IPS-18c (cell line): ENCODE measurements around the gene ARF4.

Source experiments
- H3K4me3 ChIP-seq: 2 replicates; pipeline ENCODE4 v1.7.0; 2013; ENCODE audit warnings: low read depth, mild to moderate bottlenecking, low read length, moderate library complexity; ENCODE audit not compliant: insufficient read depth
- H3K9me3 ChIP-seq: one replicate; pipeline ENCODE4 v1.6.1; 2013; ENCODE audit warnings: mild to moderate bottlenecking, low read length, moderate library complexity; ENCODE audit not compliant: control insufficient read depth, insufficient read depth

ARF4 gene

GRCh38 chr3:57592306-57592705 lies 4.8 kb downstream of the ARF4 start:
- Histone ChIP-seq H3K9me3 (no peaks in the 10 kb centered on the region), H3K4me3 (no peak overlapping the region)

GRCh38 chr3:57587905-57588304 lies 9.2 kb downstream of the ARF4 start:
- Histone ChIP-seq H3K4me3 (no peak overlapping the region), H3K9me3 (no peaks in the 10 kb centered on the region)

GRCh38 chr3:57586778-57587177 lies 10.4 kb downstream of the ARF4 start:
- Histone ChIP-seq H3K4me3 (no peak overlapping the region), H3K9me3 (no peaks in the 10 kb centered on the region)

- H3K9me3 ChIP-seq, result no peaks in the 10 kb centered on the region
- H3K4me3 ChIP-seq, result no peak overlapping the region
These were observed 13.6 kb downstream of the ARF4 start for GRCh38 chr3:57583544-57583943.

- Histone ChIP-seq H3K9me3 (no peaks in the 10 kb centered on the region), H3K4me3 (no peak overlapping the region)
These were observed 14.5 kb downstream of the ARF4 start for GRCh38 chr3:57582474-57583168.

- no peak overlapping the region for H3K4me3 ChIP-seq
- no peaks in the 10 kb centered on the region for H3K9me3 ChIP-seq
These were observed 19.3 kb downstream of the ARF4 start for GRCh38 chr3:57577801-57578200.

- Histone ChIP-seq H3K4me3 (no peak overlapping the region), H3K9me3 (no peaks in the 10 kb centered on the region)
These were observed 21.0 kb downstream of the ARF4 start for GRCh38 chr3:57575966-57576626.

- Histone ChIP-seq H3K4me3 (no peak overlapping the region), H3K9me3 (no peaks in the 10 kb centered on the region)
These were observed 25.0 kb downstream of the ARF4 start for GRCh38 chr3:57572096-57572495.

- Histone ChIP-seq H3K4me3 (no peak overlapping the region), H3K9me3 (no peaks in the 10 kb centered on the region)
These were observed 26.3 kb downstream of the ARF4 start for GRCh38 chr3:57570878-57571277.

- no peaks in the 10 kb centered on the region for H3K9me3 ChIP-seq
These were observed 27.2 kb downstream of the ARF4 start for GRCh38 chr3:57569859-57570450.

GRCh38 chr3:57559526-57559925 lies 37.6 kb downstream of the ARF4 start:
- Histone ChIP-seq H3K9me3 (no peaks in the 10 kb centered on the region), H3K4me3 (no peak overlapping the region)

More at GRCh38 chr3:57569859-57570450, 27.2 kb downstream of the ARF4 start:
- H3K4me3 ChIP-seq, result no peak overlapping the region

GRCh38 chr3:57557085-57557537 lies 40.0 kb downstream of the ARF4 start:
- no peaks in the 10 kb centered on the region for H3K9me3 ChIP-seq
- H3K4me3 ChIP-seq, result peak overlapping the region; percentile 84

- Histone ChIP-seq H3K4me3 (peak overlapping the region; percentile 84), H3K9me3 (no peaks in the 10 kb centered on the region)
These were observed 40.6 kb downstream of the ARF4 start for GRCh38 chr3:57556459-57557084.

- H3K9me3 ChIP-seq, result no peaks in the 10 kb centered on the region
- peak within 1 kb of the TSS; percentile 84 for H3K4me3 ChIP-seq
These were observed 41.2 kb downstream of the ARF4 start, which contains the start of gene PDE12 for GRCh38 chr3:57555738-57556458. PDE12 (plus strand) TSS chr3:57556274; CDS start chr3:57556380, 106 bp downstream.

- Histone ChIP-seq H3K9me3 (no peaks in the 10 kb centered on the region), H3K4me3 (peak overlapping the region; percentile 84)
These were observed 41.8 kb downstream of the ARF4 start for GRCh38 chr3:57555306-57555705.

GRCh38 chr3:57546616-57547015 lies 50.5 kb downstream of the ARF4 start:
- H3K9me3 ChIP-seq, result no peaks in the 10 kb centered on the region

GRCh38 chr3:57545636-57546268 lies 51.4 kb downstream of the ARF4 start:
- no peak overlapping the region for H3K4me3 ChIP-seq
- no peaks in the 10 kb centered on the region for H3K9me3 ChIP-seq

More at GRCh38 chr3:57546616-57547015, 50.5 kb downstream of the ARF4 start:
- no peak overlapping the region for H3K4me3 ChIP-seq
